ENCODE data around the gene SUSD2.
A peak's percentile ranks its signal among the peaks of the same experiment; 100 is the strongest.

The SUSD2 gene

GRCh38 chr22:24175160-24175808 lies 6.0 kb upstream of the SUSD2 start:
- peak; percentile 84 for TF ChIP-seq CTCF (IDR thresholded peaks at IDR 0.05; ENCODE audit: insufficient read depth, low read depth, low read length, missing control alignments)
- no peak overlapping the region for H3K4me3 ChIP-seq (ENCODE audit: low read depth, low read length)
- peak; percentile 73 for DNase-seq (ENCODE audit: low read depth)

- DNase-seq (ENCODE audit: low read depth): no peak
- no peak overlapping the region for H3K4me3 ChIP-seq (ENCODE audit: low read depth, low read length)
- no peak for TF ChIP-seq CTCF (IDR thresholded peaks at IDR 0.05; ENCODE audit: insufficient read depth, low read depth, low read length, missing control alignments)
These were observed 5.2 kb upstream of the SUSD2 start for GRCh38 chr22:24176040-24176439.

GRCh38 chr22:24176630-24177029 lies 4.7 kb upstream of the SUSD2 start:
- no peak for TF ChIP-seq CTCF (IDR thresholded peaks at IDR 0.05; ENCODE audit: insufficient read depth, low read depth, low read length, missing control alignments)
- no peak overlapping the region for H3K4me3 ChIP-seq (ENCODE audit: low read depth, low read length)
- no peak for DNase-seq (ENCODE audit: low read depth)

- H3K4me3 ChIP-seq (ENCODE audit: low read depth, low read length): no peak overlapping the region
- no peak for DNase-seq (ENCODE audit: low read depth)
- no peak for TF ChIP-seq CTCF (IDR thresholded peaks at IDR 0.05; ENCODE audit: insufficient read depth, low read depth, low read length, missing control alignments)
These were observed 4.2 kb upstream of the SUSD2 start for GRCh38 chr22:24177045-24177444.

GRCh38 chr22:24177456-24177855 lies 3.8 kb upstream of the SUSD2 start:
- H3K4me3 ChIP-seq (ENCODE audit: low read depth, low read length): no peak overlapping the region
- no peak for DNase-seq (ENCODE audit: low read depth)
- TF ChIP-seq CTCF (IDR thresholded peaks at IDR 0.05; ENCODE audit: insufficient read depth, low read depth, low read length, missing control alignments): no peak

- DNase-seq (ENCODE audit: low read depth): no peak
- H3K4me3 ChIP-seq (ENCODE audit: low read depth, low read length): no peak overlapping the region
- TF ChIP-seq CTCF (IDR thresholded peaks at IDR 0.05; ENCODE audit: insufficient read depth, low read depth, low read length, missing control alignments): no peak
These were observed 3.3 kb upstream of the SUSD2 start for GRCh38 chr22:24178021-24178431.
